GM12878 (cell line): Measurements from ENCODE around the gene VASH2. TPM values are rescaled to one million over a fixed set of nuclear protein-coding genes. Genes with fewer than 3 reads are reported as not detected.

ENCODE experiments used
- BHLHE40 ChIP-seq, 2 experiments: fragments of 450-650 bp in 1 of 2; IDR thresholded peaks; 2 replicates each; pipeline ENCODE4 v1.6.1; 2011 to 2017; ENCODE audit warnings: low read depth in 2 of 2, borderline replicate concordance in 1 of 2, improper control_type of control experiment in 1 of 2, low read length in 1 of 2, mild to moderate bottlenecking in 1 of 2
- DPF2 ChIP-seq: fragments of 450-650 bp; IDR thresholded peaks from 2 replicates; pipeline ENCODE4 v1.6.1; 2017; ENCODE audit warnings: mild to moderate bottlenecking
- EP300 ChIP-seq, 2 experiments: fragments of 150-350 bp in 1 of 2; IDR thresholded peaks; 2 replicates each; pipeline ENCODE4 v1.6.1; 2011 to 2012; ENCODE audit warnings: low read depth in 2 of 2, low read length in 2 of 2, borderline replicate concordance in 1 of 2, improper control_type of control experiment in 1 of 2, inconsistent platforms in 1 of 2; ENCODE audit not compliant: control insufficient read depth in 1 of 2
- HCFC1 ChIP-seq: fragments of 150-350 bp; IDR thresholded peaks from 2 replicates; pipeline ENCODE4 v1.6.1; 2014; ENCODE audit warnings: low read length
- HDAC6 ChIP-seq: fragments of 200-600 bp; sonication (generic); IDR thresholded peaks from one replicate; pipeline ENCODE4 v1.8.0; 2017; ENCODE audit warnings: antibody characterized with exemption; ENCODE audit not compliant: unreplicated experiment
- IKZF2 ChIP-seq, 2 experiments: fragments of 450-650 bp; IDR thresholded peaks; 2 replicates each; pipeline ENCODE4 v1.6.1; 2017; ENCODE audit warnings: mild to moderate bottlenecking in 2 of 2, moderate library complexity in 2 of 2
- PML ChIP-seq: IDR thresholded peaks from 2 replicates; pipeline ENCODE4 v1.6.1; 2012; ENCODE audit warnings: low read length, inconsistent platforms
- RB1 ChIP-seq: fragments of 450-650 bp; formaldehyde crosslinking; IDR thresholded peaks from 2 replicates; pipeline ENCODE4 v1.6.1; 2017; ENCODE audit warnings: mild to moderate bottlenecking, borderline replicate concordance
- RBBP5 ChIP-seq: fragments of 200-600 bp; sonication (generic); conservative IDR thresholded peaks from 2 replicates; pipeline ENCODE4 v1.6.1; 2016
- RCOR1 ChIP-seq: conservative IDR thresholded peaks from 2 replicates; pipeline ENCODE4 v1.6.1; 2012; ENCODE audit warnings: low read depth, low read length, improper control_type of control experiment
- RFX5 ChIP-seq: IDR thresholded peaks from 2 replicates; pipeline ENCODE4 v1.6.1; 2011; ENCODE audit warnings: low read depth, low read length, improper control_type of control experiment
- SIN3A ChIP-seq: IDR thresholded peaks from 2 replicates; pipeline ENCODE4 v1.6.1; 2012; ENCODE audit warnings: low read depth, low read length, improper control_type of control experiment
- SP1 ChIP-seq: IDR thresholded peaks from one replicate; pipeline ENCODE4 v1.6.1; 2011; ENCODE audit warnings: low read depth, low read length
- SREBF1 ChIP-seq: IDR thresholded peaks from 2 replicates; pipeline ENCODE4 v1.6.1; 2012; ENCODE audit warnings: mild to moderate bottlenecking, low read length
- TAF1 ChIP-seq: IDR thresholded peaks from 2 replicates; pipeline ENCODE4 v1.6.1; 2011; ENCODE audit warnings: mild to moderate bottlenecking, low read depth, low read length, borderline replicate concordance
- TARDBP ChIP-seq: IDR thresholded peaks from 2 replicates; pipeline ENCODE4 v1.6.1; 2016; ENCODE audit warnings: borderline replicate concordance
- YY1 ChIP-seq: IDR thresholded peaks from 2 replicates; pipeline ENCODE4 v1.6.1; 2011; ENCODE audit warnings: low read depth, mild to moderate bottlenecking, low read length
- ZNF274 ChIP-seq: IDR thresholded peaks from one replicate; pipeline ENCODE4 v1.8.0; 2011; ENCODE audit not compliant: insufficient read length, insufficient read depth
- polyA plus RNA-seq, 11 experiments: library from polyadenylated mRNA; depleted of rRNA in 4 of 11; unstranded in 6 of 11; stranded (reverse) in 5 of 11; fragments of >200 nt; fragmentation: Nextera tagmentation in 4 of 11; fragmentation: Illumina TruSeq in 1 of 11; extraction: Ambion mirVana in 4 of 11; extraction: Trizol in 1 of 11; gene quantifications; 1 replicate in 1 of 11; 2 replicates in 10 of 11; pipeline versions ENCODE4 v1.2.1 to v1.2.3, GENCODE V29; 2011 to 2016; ENCODE audit warnings: inconsistent platforms in 2 of 11, missing spikeins in 2 of 11, low read depth in 1 of 11
- total RNA-seq, 4 experiments: library from RNA; depleted of rRNA in 3 of 4; stranded (reverse); fragments of >200 nt in 3 of 4; fragmentation: Illumina TruSeq in 1 of 4; extraction: Trizol in 1 of 4; gene quantifications; 2 replicates each; pipeline versions ENCODE4 v1.2.1 to v1.2.3, GENCODE V29; 2013 to 2021
- TF ChIP-seq, protein P1 (sequence below): IDR thresholded peaks from 2 replicates; pipeline ENCODE4 v1.6.1; 2012; ENCODE audit warnings: low read depth, low read length, improper control_type of control experiment
- TF ChIP-seq, protein P2 (sequence below): fragments of 450-650 bp; IDR thresholded peaks from 2 replicates; pipeline ENCODE4 v1.6.1; 2017; ENCODE audit warnings: mild to moderate bottlenecking, moderate library complexity
- TF ChIP-seq, protein P3 (sequence below): fragments of 450-650 bp; IDR thresholded peaks from 2 replicates; pipeline ENCODE4 v1.6.1; 2016; ENCODE audit warnings: mild to moderate bottlenecking
- TF ChIP-seq, protein P4 (sequence below), 3 experiments: IDR thresholded peaks in 2 of 3; conservative IDR thresholded peaks in 1 of 3; 2 replicates each; pipeline ENCODE4 v1.5.1; 2011; ENCODE audit warnings: low read depth in 3 of 3, low read length in 3 of 3, mild to moderate bottlenecking in 3 of 3, control low read depth in 2 of 3, moderate library complexity in 2 of 3, inconsistent platforms in 1 of 3, mixed read lengths in 1 of 3; ENCODE audit not compliant: control insufficient read depth in 2 of 3, insufficient read depth in 1 of 3; ENCODE audit errors: extremely low read depth in 1 of 3
- TF ChIP-seq, protein P5 (sequence below): IDR thresholded peaks from 2 replicates; pipeline ENCODE4 v1.6.1; 2011; ENCODE audit warnings: mild to moderate bottlenecking, low read depth, low read length, moderate library complexity; ENCODE audit not compliant: insufficient replicate concordance

The VASH2 gene
- total and polyA plus RNA-seq, 10 of the 15 experiments (the other 5 are each of a cell fraction or from before 2014, with no cell fraction given): 5.4 to 29.7 (median 21.7) TPM

DNA sequence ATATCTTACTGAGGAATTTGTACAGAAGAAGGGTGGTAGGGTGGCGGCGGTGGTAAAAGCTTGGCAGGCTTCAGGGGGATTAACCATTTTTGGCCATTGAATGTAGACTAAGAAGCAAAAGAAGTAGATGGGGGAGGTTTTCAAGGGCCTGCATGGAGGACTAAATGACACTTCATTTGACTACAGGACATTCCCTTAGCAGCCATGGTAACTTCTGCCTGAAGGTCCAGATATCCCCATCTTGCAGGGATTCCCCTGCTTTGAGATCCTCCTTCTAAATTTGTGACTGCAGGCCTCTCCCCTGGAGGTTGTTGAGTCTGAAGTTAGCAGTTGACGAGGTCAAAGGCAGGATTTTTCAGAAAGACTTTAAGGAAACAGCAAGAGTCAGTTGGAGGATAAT, 4.8 kb downstream of the VASH2 start (continued):
- TF ChIP-seq, protein P1, sequence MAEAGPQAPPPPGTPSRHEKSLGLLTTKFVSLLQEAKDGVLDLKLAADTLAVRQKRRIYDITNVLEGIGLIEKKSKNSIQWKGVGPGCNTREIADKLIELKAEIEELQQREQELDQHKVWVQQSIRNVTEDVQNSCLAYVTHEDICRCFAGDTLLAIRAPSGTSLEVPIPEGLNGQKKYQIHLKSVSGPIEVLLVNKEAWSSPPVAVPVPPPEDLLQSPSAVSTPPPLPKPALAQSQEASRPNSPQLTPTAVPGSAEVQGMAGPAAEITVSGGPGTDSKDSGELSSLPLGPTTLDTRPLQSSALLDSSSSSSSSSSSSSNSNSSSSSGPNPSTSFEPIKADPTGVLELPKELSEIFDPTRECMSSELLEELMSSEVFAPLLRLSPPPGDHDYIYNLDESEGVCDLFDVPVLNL: no peak
- TF ChIP-seq YY1 (peak; percentile 51; the same call in 1 of the 2 replicates), RCOR1 (no peak), SIN3A (no peak), ZNF274 (no peak), TAF1 (peak; percentile 12; the same call in 1 of the 2 replicates), TARDBP (no peak), HDAC6 (no peak), IKZF2 (IDR thresholded peaks at IDR 0.05) (peak; percentile 4 to 19; a peak in 1 of 4 replicates), HCFC1 (no peak), DPF2 (no peak), RBBP5 (no peak), PML (no peak), SREBF1 (no peak), SP1 (no peak), RFX5 (no peak), EP300 (IDR thresholded peaks at IDR 0.05; ENCODE audit: borderline replicate concordance in 1 of 2, control insufficient read depth in 1 of 2, low read depth in 2 of 2, low read length in 2 of 2) (0 out of 4 replicates have a peak, but pooled peaks of 1 of the 2 experiments have one; percentile 9), BHLHE40 (IDR thresholded peaks at IDR 0.05; ENCODE audit: borderline replicate concordance in 1 of 2, low read depth in 2 of 2, low read length in 1 of 2) (no peak), RB1 (no peak)
- TF ChIP-seq, protein P2, sequence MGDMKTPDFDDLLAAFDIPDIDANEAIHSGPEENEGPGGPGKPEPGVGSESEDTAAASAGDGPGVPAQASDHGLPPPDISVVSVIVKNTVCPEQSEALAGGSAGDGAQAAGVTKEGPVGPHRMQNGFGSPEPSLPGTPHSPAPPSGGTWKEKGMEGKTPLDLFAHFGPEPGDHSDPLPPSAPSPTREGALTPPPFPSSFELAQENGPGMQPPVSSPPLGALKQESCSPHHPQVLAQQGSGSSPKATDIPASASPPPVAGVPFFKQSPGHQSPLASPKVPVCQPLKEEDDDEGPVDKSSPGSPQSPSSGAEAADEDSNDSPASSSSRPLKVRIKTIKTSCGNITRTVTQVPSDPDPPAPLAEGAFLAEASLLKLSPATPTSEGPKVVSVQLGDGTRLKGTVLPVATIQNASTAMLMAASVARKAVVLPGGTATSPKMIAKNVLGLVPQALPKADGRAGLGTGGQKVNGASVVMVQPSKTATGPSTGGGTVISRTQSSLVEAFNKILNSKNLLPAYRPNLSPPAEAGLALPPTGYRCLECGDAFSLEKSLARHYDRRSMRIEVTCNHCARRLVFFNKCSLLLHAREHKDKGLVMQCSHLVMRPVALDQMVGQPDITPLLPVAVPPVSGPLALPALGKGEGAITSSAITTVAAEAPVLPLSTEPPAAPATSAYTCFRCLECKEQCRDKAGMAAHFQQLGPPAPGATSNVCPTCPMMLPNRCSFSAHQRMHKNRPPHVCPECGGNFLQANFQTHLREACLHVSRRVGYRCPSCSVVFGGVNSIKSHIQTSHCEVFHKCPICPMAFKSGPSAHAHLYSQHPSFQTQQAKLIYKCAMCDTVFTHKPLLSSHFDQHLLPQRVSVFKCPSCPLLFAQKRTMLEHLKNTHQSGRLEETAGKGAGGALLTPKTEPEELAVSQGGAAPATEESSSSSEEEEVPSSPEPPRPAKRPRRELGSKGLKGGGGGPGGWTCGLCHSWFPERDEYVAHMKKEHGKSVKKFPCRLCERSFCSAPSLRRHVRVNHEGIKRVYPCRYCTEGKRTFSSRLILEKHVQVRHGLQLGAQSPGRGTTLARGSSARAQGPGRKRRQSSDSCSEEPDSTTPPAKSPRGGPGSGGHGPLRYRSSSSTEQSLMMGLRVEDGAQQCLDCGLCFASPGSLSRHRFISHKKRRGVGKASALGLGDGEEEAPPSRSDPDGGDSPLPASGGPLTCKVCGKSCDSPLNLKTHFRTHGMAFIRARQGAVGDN: peak; percentile 85
- TF ChIP-seq, protein P3, sequence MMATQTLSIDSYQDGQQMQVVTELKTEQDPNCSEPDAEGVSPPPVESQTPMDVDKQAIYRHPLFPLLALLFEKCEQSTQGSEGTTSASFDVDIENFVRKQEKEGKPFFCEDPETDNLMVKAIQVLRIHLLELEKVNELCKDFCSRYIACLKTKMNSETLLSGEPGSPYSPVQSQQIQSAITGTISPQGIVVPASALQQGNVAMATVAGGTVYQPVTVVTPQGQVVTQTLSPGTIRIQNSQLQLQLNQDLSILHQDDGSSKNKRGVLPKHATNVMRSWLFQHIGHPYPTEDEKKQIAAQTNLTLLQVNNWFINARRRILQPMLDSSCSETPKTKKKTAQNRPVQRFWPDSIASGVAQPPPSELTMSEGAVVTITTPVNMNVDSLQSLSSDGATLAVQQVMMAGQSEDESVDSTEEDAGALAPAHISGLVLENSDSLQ: peak; percentile 40
- TF ChIP-seq, protein P4, sequence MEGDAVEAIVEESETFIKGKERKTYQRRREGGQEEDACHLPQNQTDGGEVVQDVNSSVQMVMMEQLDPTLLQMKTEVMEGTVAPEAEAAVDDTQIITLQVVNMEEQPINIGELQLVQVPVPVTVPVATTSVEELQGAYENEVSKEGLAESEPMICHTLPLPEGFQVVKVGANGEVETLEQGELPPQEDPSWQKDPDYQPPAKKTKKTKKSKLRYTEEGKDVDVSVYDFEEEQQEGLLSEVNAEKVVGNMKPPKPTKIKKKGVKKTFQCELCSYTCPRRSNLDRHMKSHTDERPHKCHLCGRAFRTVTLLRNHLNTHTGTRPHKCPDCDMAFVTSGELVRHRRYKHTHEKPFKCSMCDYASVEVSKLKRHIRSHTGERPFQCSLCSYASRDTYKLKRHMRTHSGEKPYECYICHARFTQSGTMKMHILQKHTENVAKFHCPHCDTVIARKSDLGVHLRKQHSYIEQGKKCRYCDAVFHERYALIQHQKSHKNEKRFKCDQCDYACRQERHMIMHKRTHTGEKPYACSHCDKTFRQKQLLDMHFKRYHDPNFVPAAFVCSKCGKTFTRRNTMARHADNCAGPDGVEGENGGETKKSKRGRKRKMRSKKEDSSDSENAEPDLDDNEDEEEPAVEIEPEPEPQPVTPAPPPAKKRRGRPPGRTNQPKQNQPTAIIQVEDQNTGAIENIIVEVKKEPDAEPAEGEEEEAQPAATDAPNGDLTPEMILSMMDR (IDR thresholded peaks at IDR 0.05 in 2 of 3, conservative IDR thresholded peaks at IDR 0.05 in 1 of 3; ENCODE audit: control insufficient read depth in 2 of 3, extremely low read depth in 1 of 3, insufficient read depth in 1 of 3, low read depth in 3 of 3, low read length in 3 of 3): no peak
- TF ChIP-seq, protein P5, sequence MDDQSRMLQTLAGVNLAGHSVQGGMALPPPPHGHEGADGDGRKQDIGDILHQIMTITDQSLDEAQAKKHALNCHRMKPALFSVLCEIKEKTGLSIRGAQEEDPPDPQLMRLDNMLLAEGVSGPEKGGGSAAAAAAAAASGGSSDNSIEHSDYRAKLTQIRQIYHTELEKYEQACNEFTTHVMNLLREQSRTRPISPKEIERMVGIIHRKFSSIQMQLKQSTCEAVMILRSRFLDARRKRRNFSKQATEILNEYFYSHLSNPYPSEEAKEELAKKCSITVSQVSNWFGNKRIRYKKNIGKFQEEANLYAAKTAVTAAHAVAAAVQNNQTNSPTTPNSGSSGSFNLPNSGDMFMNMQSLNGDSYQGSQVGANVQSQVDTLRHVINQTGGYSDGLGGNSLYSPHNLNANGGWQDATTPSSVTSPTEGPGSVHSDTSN: no peak
